HG03097 (cell line): ENCODE data around the gene HES7.
"Not testable (repeated sequence)": the region's sequence is repeated elsewhere in the genome, so short reads cannot be mapped to it uniquely, and the experiment has no call there.

Source experiments
- ATAC-seq: cut with Tn5 transposase; IDR thresholded peaks from one replicate; pipeline ENCODE4 v1.9.1; 2021; ENCODE audit not compliant: unreplicated experiment, low FRiP score

HES7 gene

DNA sequence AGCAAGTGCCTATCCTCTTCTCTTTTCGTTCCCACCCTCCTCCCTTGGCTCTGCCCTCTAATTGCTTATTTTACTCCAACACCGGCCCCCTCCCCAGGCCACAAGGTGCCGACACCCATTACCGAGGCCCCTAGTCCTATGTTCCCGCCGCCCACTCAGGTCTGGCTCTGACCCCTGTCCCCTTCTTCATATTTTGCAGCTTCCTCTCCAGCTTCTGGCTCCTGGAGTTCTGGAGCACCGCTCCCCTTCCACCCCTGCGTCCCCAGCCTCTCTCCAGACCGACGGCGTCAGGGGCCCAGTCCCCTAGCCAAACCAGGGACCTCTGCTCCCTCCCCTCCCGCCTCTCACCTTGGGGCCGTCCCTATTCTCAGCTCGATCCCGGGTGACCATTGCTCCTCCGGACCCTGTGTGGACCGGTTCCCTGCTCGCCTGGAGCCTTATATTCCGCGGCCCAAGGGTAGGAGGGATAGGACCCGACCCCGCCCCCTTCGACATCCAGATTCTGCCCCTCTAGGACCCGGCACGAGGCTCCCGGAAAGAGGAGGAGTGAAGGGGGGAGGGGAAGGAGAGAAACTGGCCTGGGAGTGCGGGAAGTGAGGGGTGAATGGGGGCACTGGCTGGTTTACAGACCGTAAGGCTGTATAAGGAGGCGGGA lies at the start of gene HES7:
Gene HES7 (minus strand): TSS at position 412 of the 655 bp plus-strand sequence. CDS start 22 bp downstream, at position 390.
- no peak for ATAC-seq

DNA sequence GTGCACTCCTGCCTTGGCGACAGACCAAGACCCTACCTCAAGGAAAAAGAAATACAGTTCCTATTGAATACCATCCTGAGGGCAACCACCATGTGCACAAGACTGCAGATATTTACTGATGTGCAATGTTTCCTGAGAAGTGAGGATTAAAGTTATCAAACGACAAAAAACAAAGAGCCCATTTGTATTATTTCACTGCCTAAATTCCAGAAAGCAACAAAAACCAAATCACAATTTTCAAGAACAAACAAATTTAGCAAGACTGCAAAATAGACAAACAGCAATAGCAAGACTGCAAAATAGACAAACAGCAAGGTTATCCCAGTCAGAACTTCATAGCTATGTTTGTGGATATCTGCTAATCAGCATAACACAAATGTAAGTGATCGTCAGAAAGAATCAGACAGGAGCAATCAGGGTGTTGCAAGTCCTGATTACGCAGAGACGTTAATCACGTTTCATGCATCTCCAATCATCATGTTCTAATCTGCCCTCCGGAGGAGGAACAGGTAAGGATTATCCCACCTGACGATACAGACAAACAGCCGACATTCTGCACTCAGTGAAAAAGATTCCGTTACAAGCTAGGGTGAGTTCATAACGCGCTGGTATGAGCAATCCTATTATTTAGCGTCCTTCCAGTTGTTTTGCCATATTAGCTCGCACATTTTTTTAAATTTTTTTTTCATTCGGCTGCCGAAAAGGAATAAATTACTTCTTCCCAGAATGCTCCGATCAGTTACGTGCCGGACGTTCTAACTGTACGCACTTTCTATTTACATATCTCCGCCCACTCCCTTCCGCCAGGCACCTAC lies 49.4 kb upstream of the HES7 start:
- peak; percentile 60 for ATAC-seq

DNA sequence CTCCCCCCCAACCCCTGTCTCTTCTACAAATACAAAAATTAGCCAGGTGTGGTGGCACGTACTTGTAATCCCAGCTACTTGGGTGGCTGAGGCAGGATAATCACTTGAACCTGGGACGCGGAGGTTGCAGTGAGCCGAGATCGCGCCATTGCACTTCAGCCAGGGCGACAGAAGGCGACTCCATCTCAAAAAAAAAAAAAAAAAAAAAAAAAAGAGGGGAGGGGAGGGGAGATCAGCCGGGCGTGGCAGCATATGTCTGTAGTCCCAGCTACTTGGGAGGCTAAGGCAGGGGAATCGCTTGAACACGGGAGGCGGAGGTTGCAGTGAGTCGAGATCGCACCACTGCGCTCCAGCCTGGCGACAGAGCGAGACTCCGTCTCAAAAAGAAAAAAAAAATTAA lies 46.3 kb upstream of the HES7 start:
- ATAC-seq: not testable (repeated sequence)

DNA sequence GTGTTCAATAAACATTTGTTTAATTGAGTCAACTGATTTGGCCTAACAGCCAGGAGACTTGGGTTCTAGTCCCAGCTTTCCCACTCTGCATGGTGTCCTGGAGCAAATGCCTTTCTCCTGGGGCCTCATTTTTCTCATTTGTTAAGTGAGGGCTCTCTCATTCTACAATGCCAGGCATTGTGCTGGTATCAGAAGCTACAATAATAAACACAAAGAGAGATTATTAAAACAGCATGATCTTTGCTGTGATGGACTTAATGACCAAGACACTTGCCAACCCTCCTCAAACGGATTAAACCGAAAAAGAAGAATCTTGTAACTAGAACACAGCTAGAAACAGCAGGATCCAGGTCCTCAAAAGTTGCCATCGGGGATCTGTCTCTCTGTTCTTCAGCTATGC lies 43.6 kb upstream of the HES7 start:
- no peak for ATAC-seq

DNA sequence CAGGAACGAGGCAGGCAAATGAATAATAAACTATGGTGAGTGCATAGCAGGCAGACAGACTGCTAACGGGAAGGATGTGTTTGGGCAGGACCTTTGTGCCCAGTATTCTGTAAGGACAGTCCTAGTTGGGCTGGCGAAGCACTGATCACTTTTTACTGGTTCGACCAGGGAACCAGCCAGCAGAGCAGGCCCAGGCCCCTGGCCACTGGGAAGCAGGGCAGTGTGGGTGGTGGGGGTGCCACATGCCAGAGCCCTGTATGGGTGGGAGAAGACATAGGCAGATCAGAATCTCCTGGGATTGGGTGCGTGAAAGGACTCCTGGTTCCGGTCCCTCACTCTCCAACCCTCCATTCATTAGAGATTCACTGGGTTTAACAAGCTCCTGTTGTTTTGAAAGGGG lies 42.8 kb upstream of the HES7 start:
- no peak for ATAC-seq

DNA sequence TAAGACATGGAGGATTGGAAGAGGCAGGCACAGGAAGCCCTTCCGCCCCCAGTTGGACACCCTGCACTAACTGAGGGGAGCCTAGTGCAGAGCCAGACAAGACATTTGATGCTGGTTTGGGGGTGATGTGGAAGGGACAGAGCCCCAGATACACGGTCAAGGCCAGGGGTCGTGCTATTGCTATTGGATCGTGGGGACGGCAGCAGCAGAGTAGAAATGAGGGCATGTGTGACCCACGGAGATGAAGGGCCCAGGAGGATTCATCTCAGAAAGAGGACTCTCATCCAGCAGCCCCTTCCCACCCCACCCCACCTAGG lies 40.9 kb upstream of the HES7 start:
- no peak for ATAC-seq

DNA sequence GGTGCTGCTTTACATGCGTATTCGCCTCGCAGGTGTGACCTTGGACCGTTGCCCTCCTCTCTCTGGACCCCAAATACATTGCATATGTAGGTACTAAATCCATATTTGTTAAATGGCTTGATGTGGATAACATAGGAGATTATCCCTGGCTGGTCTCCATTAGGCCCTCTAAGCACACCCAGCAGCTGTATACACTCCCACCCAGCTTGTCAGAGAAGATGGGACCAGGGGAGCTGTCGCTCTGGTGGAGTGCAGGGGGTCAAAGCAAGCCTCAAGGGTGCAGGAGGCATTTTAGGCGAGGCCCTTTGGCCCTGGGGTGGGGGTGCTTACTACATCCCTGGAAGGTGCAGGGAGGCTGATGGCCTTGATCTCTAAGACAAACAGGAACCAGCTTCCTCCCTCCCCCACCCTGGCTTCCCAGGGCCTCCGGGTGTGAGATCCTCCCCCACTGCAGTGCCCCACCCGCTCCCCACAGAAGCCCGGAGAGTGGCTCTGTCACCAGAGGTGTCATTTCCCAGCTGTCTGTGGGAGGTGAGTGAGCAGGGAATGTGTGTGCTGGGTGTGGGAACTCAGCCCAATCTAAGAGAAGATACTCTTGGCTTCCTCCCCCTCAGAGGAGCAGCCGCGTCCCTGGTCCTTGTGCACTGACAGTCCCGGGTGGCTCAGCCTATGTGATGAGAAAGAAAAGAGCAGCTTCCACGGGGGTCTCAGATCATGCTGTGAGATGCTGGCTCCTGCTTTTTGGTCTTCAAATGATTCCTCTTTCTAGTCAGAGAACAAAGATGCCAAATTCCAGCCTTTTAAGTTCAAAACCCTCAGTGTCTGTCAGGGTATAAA lies 40.3 kb upstream of the HES7 start:
- ATAC-seq: no peak

DNA sequence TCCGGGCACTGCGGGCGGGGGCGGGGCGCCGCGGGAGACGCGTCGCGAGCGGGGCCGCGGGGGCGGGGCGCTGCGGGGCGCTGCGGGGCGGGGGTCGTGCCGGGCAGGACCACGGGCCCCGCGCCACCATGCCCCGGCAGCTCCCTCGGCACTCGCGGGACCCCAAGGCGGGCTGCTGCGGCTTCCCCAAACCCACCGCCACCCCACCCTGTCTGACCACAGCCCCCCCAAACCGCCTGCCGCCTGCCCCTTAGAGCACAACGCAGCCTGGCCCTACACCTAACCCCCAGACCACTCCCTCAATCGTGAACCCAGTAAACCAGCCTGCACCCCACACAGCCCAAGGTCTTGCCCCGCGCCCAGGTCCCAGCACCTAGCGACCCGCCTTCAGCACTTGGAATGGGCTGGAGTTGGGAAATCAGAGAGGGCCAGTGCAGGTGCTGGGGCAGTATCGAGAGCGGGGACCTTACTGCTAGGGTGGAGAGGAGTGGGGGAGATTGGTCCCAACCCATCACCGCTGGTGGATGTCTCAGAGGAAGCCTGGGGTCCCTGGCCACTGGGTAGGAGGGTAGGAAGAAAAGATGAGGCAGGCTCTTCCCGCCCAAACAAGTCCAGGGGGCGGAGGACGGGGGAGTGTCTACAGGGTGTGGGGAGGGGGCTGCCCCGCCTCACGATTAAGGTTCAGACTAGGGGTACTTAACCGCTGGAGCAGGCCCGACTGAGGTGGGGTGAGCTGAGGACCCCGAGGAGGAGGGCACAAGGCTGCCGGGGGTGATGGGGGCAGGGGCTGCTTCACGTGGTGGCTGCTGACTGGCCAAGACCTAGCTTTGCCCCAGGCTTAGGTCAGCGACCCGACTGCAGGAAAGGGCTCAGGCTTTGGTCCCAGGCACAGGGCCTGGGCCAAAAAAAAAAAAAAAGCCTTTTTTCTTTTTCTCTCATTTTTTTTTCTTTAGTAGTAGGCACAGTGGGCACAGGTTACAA lies 39.4 kb upstream of the HES7 start:
- ATAC-seq: no peak

DNA sequence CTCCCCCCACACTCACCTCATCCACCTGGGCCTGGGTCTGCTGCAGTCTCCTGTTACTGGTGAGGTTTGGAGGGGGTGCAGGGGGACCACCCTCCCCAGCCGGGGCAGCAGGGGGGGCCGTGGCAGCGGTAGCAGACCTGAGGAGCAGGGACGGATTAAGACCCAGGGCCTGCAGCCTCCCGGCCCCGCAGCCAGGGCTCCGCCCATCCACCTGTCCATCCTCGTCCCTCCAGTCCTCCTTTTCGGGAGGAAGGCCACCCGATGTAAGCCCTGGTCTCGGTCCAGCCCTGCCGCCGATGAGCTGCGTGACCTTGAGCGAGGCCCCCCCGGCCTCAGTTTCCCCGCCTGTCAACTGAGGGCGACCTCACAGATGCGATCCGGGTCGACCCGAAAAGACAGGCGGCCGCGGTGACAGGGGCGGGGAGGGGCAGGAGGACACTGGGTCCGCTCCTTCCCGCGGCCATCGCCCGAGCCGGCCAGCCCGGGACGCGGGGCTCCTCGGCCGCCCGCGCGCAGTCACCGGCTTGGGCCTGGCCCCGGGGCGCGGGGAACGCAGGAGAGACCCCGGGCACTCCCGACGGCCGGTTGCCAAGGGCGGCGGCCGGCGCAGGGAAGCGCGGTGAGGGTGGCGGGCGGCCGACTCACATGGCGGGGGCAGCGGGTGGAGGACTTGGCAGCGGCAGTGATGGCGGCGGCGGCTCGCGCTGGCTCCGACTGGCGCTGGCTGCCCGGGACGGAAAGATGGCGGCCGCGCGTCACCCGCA lies 38.5 kb upstream of the HES7 start, which contains the start of gene VAMP2:
Gene VAMP2 (minus strand): TSS at position 716 of the 764 bp plus-strand sequence. CDS start 69 bp downstream, at position 647.
- ATAC-seq: no peak

DNA sequence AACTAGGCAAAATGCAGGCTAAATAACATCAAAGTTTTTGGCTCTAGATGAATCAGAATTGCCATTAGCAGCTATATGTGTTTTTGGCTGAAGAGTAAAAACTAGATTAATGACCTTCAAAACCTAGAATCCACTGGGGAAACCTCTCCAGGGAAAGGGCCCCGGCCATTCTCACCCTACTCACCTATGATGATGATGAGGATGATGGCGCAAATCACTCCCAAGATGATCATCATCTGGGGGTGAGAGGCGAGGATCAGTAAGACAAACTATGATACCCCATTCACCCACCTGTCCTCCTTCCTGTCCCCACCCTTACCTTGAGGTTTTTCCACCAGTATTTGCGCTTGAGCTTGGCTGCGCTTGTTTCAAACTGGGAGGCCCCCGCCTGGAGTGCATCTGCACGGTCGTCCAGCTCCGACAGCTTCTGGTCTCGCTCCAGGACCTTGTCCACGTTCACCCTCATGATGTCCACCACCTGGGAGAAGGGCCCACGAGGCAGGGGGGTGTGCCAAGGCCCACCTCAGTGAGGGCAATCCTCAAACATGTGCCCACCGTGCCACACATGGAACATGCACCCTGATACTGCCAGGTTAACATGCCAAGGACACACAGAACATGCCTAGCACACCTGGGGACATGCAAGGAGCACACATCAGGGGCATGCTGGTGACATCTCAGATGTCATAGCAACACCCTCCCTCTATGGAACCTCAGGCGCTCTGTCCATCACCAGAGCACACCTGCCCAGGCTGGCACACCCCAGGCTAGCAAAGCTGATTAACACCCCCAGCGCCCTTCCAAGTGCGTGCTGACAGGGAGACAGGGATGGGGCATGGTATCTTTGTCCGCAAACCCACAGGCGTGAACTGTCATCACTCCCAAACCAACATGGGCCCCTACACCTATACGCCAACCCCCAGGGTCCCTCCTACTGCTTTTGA lies 37.7 kb upstream of the HES7 start:
- no peak for ATAC-seq

DNA sequence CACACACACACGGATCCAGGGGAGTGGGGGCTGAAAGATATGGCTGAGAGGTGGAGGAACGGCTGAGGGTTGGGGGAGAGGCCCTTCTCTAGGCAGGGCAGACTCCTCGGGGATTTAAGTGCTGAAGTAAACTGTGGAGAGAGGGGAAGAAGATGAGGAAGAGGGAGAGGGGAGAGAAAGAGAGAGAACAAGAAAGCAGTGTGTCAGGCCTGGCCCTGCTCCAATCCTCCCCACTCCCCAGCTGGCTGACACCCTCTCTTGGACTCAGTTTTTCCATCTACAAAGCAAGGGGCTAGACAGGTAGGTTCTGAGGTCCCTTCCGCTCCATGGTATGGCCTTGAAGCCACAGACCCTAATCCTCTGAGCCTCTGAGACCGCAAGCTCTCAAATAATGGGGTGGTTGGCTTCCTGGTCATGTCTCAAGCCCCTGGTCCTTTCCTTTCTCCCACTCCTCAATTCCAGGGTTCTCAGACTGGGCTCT lies 36.9 kb upstream of the HES7 start:
- ATAC-seq: no peak

DNA sequence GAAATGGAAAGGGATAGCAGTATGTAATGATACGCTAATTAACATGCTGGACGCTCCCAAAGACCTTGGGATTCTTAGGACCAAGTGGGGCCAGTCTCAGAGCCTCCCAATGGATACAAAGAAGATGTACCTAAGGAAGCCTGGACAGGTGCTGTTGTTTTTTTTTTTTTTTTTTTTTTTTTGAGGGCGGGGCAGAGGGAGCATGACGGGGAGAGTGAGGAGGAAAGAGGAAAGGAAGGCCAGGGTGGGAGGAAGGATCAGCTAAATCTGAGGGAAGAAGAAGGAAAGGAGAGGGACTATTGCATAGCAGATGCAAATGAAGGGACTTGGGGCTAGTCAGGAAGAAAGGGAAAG lies 36.3 kb upstream of the HES7 start:
- ATAC-seq: no peak

DNA sequence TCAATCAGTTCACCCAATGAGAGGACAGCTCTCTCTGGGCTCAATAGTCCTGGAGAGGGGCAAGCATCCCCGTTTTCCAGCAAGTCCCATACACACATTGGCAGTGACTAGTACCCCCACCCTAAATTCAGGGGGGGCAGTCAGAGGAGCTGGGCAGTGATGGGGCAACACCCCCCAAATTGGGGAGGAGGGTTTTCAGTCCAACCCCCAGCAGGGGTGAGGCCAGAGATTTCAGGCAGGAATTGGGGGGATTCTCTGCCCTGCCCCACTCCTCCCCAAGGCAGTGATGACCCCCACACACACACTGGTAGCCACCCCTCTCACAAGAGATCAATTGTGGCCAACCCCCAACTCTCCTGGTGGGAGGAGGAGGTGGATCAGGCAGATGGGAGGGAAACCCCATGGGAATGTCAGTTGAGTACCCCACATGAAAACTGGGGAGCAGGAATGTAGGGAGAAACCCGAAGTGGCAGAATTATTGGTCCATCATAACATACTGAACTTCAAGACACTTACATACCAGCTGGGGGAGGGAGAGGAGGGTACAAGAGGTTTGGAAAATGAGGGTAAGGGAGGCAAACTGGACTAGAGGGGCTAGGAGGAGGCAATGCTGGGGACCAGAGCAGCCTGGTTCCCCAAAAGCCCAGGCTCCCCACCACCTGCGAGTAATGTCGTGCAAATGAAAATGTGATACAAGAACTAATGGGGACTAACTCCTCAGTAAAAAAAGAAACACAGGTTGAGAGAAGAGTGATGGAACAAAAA lies 35.7 kb upstream of the HES7 start:
- no peak for ATAC-seq

DNA sequence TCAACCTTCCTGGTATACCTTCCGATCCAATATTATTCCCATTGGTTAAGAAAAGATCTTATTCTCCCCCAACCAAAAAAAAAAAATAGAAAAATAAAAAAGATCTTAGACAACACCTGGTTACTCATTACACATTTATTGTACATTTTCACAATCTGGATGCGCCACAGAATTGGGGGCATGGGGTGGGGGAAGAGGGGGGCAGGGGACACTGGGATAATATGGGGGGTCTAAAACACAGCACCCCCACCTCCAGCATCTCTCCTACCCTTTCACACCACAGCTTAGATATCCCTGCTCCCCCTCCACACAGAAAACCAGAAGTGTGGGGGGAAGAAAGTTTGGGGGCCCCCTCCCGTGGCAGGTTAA lies 35.1 kb upstream of the HES7 start:
- ATAC-seq: no peak

DNA sequence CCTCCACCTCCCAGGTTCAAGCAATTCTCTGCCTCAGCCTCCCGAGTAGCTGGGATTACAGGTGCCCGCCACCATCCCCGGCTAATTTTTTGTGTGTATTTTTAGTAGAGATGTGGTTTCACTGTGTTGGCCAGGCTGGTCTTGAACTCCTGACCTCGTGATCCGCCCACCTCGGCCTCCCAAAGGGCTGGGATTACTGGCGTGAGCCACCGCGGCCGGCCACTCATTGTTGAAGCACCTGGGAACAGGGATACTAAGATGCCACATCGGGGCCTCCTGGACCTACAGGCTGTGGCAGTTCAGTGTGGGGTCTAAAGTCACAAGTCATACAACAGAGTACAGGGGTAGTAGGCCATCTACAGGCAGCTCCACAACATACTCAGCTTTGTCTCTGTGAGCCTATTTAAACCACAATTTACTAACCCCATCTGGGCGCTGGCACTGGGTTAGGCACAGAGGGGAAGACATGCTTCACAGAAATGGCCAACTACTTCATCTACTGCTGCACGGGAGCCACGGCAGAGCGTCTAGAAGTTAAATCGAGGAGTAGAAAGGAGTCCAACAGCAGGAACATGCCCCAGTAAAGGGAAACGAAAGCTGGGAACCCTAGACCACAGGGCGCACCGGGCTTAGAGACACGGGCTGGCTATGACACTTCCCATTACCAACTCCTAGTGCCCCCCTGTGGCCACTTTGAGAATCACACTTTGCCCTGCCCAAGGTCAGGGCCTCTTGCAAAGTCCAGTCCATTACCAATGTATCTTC lies 34.5 kb upstream of the HES7 start:
- ATAC-seq: no peak

DNA sequence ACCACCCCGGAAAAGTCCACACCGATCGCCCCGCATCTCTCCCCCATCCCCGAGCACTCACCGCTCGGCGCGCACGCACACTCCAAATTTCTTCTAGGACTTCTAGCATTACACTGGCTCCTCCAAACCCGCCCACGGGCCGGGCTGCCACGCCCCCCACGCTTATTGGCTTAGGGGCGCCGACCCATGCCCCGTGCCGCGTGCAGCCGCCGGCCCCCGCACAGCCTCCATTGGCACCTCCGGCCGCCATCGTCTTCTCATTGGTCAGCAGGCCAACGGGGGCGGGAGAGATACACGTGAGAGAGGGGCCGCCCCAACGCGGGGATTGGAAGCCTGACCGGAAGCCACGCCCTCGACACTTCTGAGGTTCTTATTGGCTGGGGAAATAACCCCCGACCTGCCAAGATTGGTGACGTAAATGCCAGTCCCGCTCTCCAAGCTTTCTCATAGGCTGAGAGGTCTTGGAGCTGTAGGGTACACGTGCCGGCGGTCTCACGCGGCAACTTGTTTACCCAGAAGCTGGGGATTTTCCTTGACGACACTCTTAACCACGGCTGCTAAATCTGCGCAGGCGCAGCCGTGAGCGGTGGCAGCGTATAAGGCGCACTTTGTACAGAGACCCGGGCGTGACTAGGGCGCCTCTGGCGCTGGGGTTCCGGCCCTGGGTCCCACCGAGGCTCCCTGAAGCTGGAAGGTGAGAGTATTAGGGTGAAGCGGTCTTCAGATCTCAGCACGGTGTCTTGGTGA lies 32.5 kb upstream of the HES7 start:
- ATAC-seq: peak; percentile 65

DNA sequence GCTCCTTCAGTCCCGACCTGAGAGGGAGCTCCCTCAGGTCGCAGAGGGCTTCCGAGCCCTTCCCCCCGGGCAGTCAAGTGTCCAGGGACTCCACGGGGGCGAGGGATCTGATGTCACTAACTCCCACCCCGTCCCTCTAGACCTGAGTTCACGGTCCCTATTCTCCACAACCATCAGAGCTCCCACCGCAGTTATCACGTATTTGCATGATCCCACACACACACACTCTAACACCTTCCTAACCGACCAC lies 32.0 kb upstream of the HES7 start:
- ATAC-seq: no peak
